Neural cell (in vitro differentiated cells): ENCODE results near the gene ESCO1.

ENCODE experiments used
- EZH2 ChIP-seq: fragments of 200-600, 300-800 bp; shearing (Covaris generic), sonication (generic); IDR thresholded peaks from 2 replicates; pipeline ENCODE4 v1.6.1; 2014; ENCODE audit warnings: antibody characterized with exemption, low read length, borderline replicate concordance, mild to moderate bottlenecking; ENCODE audit not compliant: insufficient read depth, poor library complexity, severe bottlenecking
- RAD21 ChIP-seq: fragments of 450-650 bp; conservative IDR thresholded peaks from 2 replicates; pipeline ENCODE4 v1.6.1; 2014; ENCODE audit warnings: antibody characterized with exemption, mild to moderate bottlenecking, moderate library complexity

GRCh38 chr18:21546423-21546822 lies 54.1 kb downstream of the ESCO1 start:
- no peak for TF ChIP-seq RAD21
- TF ChIP-seq EZH2 = no peak
